Measurements from ENCODE around the gene FOXA1. TPM values are rescaled to one million over a fixed set of nuclear protein-coding genes. Genes with fewer than 3 reads are reported as not detected.

The FOXA1 gene
- total RNA-seq, 4 donors from 2014 or later: 0.09 to 0.44 TPM; not detected in 2

GRCh38 chr14:37608649-37609048, 13.6 kb upstream of the FOXA1 start:
- Histone ChIP-seq H3K27ac (no peak overlapping the region), H3K9me3 (peaks cover 0 to 9% (median 0%) of the 10 kb centered on the region in 3 donors), H3K4me1 (no peaks in the 10 kb centered on the region), H3K4me3 (no peak overlapping the region), H3K27me3 (peaks cover 25 to 73% (median 54%) of the 10 kb centered on the region in 3 donors), H3K36me3 (no peaks in the 10 kb centered on the region)
- intact Hi-C loops (cut with DNase I; ENCODE audit: low total_unique reads): no loop called here
- DNase-seq: no peak
- no peak for ATAC-seq
- TF ChIP-seq POLR2A (IDR thresholded peaks at IDR 0.05): no peak
- TF ChIP-seq, protein P1, sequence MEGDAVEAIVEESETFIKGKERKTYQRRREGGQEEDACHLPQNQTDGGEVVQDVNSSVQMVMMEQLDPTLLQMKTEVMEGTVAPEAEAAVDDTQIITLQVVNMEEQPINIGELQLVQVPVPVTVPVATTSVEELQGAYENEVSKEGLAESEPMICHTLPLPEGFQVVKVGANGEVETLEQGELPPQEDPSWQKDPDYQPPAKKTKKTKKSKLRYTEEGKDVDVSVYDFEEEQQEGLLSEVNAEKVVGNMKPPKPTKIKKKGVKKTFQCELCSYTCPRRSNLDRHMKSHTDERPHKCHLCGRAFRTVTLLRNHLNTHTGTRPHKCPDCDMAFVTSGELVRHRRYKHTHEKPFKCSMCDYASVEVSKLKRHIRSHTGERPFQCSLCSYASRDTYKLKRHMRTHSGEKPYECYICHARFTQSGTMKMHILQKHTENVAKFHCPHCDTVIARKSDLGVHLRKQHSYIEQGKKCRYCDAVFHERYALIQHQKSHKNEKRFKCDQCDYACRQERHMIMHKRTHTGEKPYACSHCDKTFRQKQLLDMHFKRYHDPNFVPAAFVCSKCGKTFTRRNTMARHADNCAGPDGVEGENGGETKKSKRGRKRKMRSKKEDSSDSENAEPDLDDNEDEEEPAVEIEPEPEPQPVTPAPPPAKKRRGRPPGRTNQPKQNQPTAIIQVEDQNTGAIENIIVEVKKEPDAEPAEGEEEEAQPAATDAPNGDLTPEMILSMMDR (IDR thresholded peaks at IDR 0.05 in 4 of 5, conservative IDR thresholded peaks at IDR 0.05 in 1 of 5): no peak
- in situ Hi-C loops (cut with MboI; ENCODE audit: low sequenced_read_pairs in 4 of 4): loop anchor here in 1 of 4 donors (25.0 kb wide), 1 partner anchor 946 kb away; the partner anchor contains the start of gene PAX9

DNA sequence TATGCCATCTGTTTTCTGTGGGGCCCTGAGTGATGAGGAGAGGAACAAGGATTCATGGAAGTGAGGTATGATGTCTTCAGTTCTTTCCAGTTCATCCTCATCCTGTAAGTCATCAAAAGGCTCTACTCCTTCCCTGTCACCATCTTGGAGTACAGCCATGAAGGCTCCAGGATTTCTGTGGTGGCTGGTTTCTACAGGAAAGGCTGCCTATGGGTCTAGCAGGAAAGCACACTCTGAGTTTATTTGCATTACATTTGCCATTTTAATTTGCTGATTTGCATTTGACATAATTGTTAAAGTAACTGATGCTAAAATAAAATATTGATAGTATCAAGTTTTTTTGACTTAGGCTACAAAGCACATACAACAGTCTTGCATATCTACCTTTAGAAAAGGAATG, 11.6 kb upstream of the FOXA1 start:
- in situ Hi-C loops (cut with MboI; ENCODE audit: low sequenced_read_pairs in 4 of 4): loop anchor here in 1 of 4 donors (25.0 kb wide), 1 partner anchor 944 kb away; the partner anchor contains the start of gene PAX9
- no peak for ATAC-seq
- H3K27me3 ChIP-seq: peaks cover 44 to 73% (median 66%) of the 10 kb centered on the region in 3 donors

DNA sequence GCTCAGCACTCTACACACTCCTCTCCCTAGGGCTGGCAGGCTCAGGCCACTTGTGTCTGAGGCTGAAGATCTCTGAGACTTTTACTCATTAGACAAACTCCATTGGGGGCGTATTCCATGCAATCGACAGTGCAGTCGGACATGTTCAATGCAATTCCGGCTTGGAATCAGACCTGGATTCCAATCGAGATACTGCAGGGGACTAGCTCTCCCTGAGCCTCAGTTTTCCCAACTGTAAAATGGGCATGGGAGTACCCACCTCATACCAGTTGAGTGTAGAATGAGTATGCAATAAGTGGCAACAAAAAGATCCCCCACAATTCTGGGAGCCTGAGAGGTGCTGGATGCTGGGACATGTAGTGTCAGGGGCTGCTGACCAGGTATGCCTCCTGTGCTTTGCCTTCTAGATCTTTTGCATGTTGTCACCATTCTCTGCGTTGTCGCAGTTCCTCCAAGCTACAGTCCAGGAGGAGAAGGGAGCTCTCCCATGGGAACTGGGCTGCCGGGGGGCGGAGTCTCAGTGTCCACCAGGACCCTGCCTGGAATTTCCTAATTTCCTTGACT, 8.7 kb upstream of the FOXA1 start:
- no peaks in the 10 kb centered on the region for H3K36me3 ChIP-seq
- no peak for ATAC-seq
- TF ChIP-seq POLR2A (IDR thresholded peaks at IDR 0.05): no peak
- TF ChIP-seq, protein P1 (IDR thresholded peaks at IDR 0.05 in 4 of 5, conservative IDR thresholded peaks at IDR 0.05 in 1 of 5): no peak
- H3K9me3 ChIP-seq: no peaks in the 10 kb centered on the region
- intact Hi-C loops (cut with DNase I; ENCODE audit: low total_unique reads): no loop called here
- no peak overlapping the region for H3K27ac ChIP-seq
- H3K27me3 ChIP-seq: peaks cover 61 to 83% (median 79%) of the 10 kb centered on the region in 3 donors
- H3K4me3 ChIP-seq: no peak overlapping the region
- no peak for DNase-seq
- in situ Hi-C loops (cut with MboI; ENCODE audit: low sequenced_read_pairs in 4 of 4): loop anchor here in 1 of 4 donors (25.0 kb wide), 1 partner anchor 941 kb away; the partner anchor contains the start of gene PAX9
- peaks cover 0 to 6% of the 10 kb centered on the region in 2 donors for H3K4me1 ChIP-seq

More for the DNA sequence above, 11.6 kb upstream of the FOXA1 start:
- Histone ChIP-seq H3K9me3 (no peaks in the 10 kb centered on the region), H3K27ac (no peak overlapping the region), H3K4me1 (no peaks in the 10 kb centered on the region), H3K36me3 (no peaks in the 10 kb centered on the region), H3K4me3 (no peak overlapping the region)
- intact Hi-C loops (cut with DNase I; ENCODE audit: low total_unique reads): no loop called here
- no peak for DNase-seq
- no peak for TF ChIP-seq POLR2A (IDR thresholded peaks at IDR 0.05)
- TF ChIP-seq, protein P1 (IDR thresholded peaks at IDR 0.05 in 4 of 5, conservative IDR thresholded peaks at IDR 0.05 in 1 of 5): no peak

- TF ChIP-seq, protein P1 (IDR thresholded peaks at IDR 0.05 in 4 of 5, conservative IDR thresholded peaks at IDR 0.05 in 1 of 5): no peak
- no peak for TF ChIP-seq POLR2A (IDR thresholded peaks at IDR 0.05)
- H3K27ac ChIP-seq: no peak overlapping the region
- in situ Hi-C loops (cut with MboI; ENCODE audit: low sequenced_read_pairs in 4 of 4): loop anchor here in 1 of 4 donors (25.0 kb wide), 1 partner anchor 941 kb away; the partner anchor contains the start of gene PAX9
- no peak overlapping the region for H3K4me3 ChIP-seq
- DNase-seq: no peak
- intact Hi-C loops (cut with DNase I; ENCODE audit: low total_unique reads): no loop called here
- H3K4me1 ChIP-seq: peaks cover 0 to 15% of the 10 kb centered on the region in 2 donors
- no peaks in the 10 kb centered on the region for H3K36me3 ChIP-seq
- ATAC-seq: no peak
- no peaks in the 10 kb centered on the region for H3K9me3 ChIP-seq
- H3K27me3 ChIP-seq: peaks cover 70 to 87% (median 86%) of the 10 kb centered on the region in 3 donors
These were observed 7.8 kb upstream of the FOXA1 start for GRCh38 chr14:37602605-37603453.

All from gastrocnemius medialis (tissue), 4 donors.